MM.1S (cell line): ENCODE measurements around the gene WIPF3.

Experiments
- EZH2 ChIP-seq: fragments of 300-600 bp; sonication (generic); optimal IDR thresholded peaks from 2 replicates; pipeline ENCODE3; 2017; ENCODE audit warnings: low read depth, mild to moderate bottlenecking, antibody characterized with exemption, low read length, mixed read lengths
- EZH2phosphoT487 ChIP-seq: fragments of 300-600 bp; sonication (generic); IDR thresholded peaks from 2 replicates; pipeline ENCODE4 v1.6.1; 2018; ENCODE audit warnings: antibody characterized with exemption, low read length

DNA sequence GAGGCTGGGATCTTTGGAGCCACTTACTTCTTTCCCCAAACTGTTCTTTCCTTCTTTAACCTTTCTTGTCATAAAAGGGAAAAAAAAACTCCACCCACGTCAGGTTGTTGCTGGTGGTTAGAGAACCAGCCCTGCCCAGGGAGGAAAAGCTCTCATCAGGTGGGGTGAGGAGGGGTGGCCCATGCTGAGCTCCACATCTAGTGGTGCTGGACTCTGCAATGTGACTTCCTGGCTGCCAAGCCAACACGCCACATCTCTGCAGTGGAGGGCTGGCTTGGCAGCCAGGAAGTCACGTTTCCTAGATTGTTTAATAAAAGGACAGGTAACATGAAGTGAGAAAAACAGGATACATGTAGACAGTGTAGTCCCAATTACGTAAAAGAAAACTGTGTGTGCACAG is 37.4 kb downstream of the WIPF3 start:
- no peak for TF ChIP-seq EZH2
- TF ChIP-seq EZH2phosphoT487 = no peak
